T-cell (primary cell): Measurements from ENCODE around the gene HSPA8. TPM values are rescaled to one million over a fixed set of nuclear protein-coding genes. Genes with fewer than 3 reads are reported as not detected.
"Not testable (repeated sequence)": the region's sequence is repeated elsewhere in the genome, so short reads cannot be mapped to it uniquely, and the experiment has no call there.

Source experiments
- ATAC-seq, 4 experiments: fragments of 200-7000 bp in 3 of 4; fragments of 150-1000 bp in 1 of 4; cut with Tn5 transposase; replicated peaks in 1 of 4; 1 replicate in 3 of 4; 2 replicates in 1 of 4; pipeline ENCODE4 v1.10.0; 2021; ENCODE audit warnings: moderate library complexity in 3 of 4, mild to moderate bottlenecking in 2 of 4, moderate number of reproducible peaks in 1 of 4
- CTCF ChIA-PET, 2 donors: fragments of 300-600 bp; sonication (Branson Sonifier 250); formaldehyde crosslinking; loops; one replicate each; lab custom pipeline; 2022; ENCODE audit warnings: antibody characterized with exemption in 2 of 2; lab: Charles Lee
- POLR2A ChIA-PET, 2 donors: fragments of 300-600 bp; sonication (Branson Sonifier 250); formaldehyde crosslinking; loops; one replicate each; lab custom pipeline; 2022; ENCODE audit warnings: antibody characterized with exemption in 2 of 2; lab: Charles Lee
- DNase-seq, 35 experiments: peaks; one replicate each; pipeline versions ENCODE4 v3.0.0 to v3.0.0-alpha.2; 2013 to 2023
- H3K27ac ChIP-seq: one replicate; pipeline ENCODE4 v1.5.1; 2013; ENCODE audit warnings: low read length
- H3K27me3 ChIP-seq, 2 experiments: replicated peaks in 1 of 2; 1 replicate in 1 of 2; 2 replicates in 1 of 2; pipeline versions ENCODE4 v1.6.1 to v1.7.0; 2013; ENCODE audit warnings: low read length in 1 of 2, mixed read lengths in 1 of 2; ENCODE audit not compliant: control insufficient read depth in 2 of 2, insufficient read depth in 2 of 2; ENCODE audit errors: extremely low read depth in 1 of 2
- H3K36me3 ChIP-seq, 2 donors: 1 replicate in 1 of 2; 2 replicates in 1 of 2; pipeline versions ENCODE4 v1.6.1 to v1.7.0; 2013; ENCODE audit warnings: low read length in 1 of 2; ENCODE audit not compliant: control insufficient read depth in 2 of 2, insufficient read depth in 1 of 2; ENCODE audit errors: extremely low read depth in 1 of 2
- H3K4me1 ChIP-seq, 2 experiments: 1 replicate in 1 of 2; 2 replicates in 1 of 2; pipeline versions ENCODE4 v1.6.1 to v1.7.0; 2013; ENCODE audit warnings: low read length in 2 of 2, mixed read lengths in 1 of 2; ENCODE audit not compliant: insufficient read depth in 2 of 2, control insufficient read depth in 1 of 2; ENCODE audit errors: extremely low read depth in 1 of 2
- H3K4me3 ChIP-seq, 2 donors: 1 replicate in 1 of 2; 2 replicates in 1 of 2; pipeline versions ENCODE4 v1.5.1 to v1.7.0; 2013; ENCODE audit warnings: mild to moderate bottlenecking in 2 of 2, low read length in 1 of 2, moderate library complexity in 1 of 2; ENCODE audit not compliant: control insufficient read depth in 1 of 2; ENCODE audit errors: extremely low read depth in 1 of 2
- H3K9me3 ChIP-seq: 2 replicates; pipeline ENCODE4 v1.7.0; 2013
- H3K27ac Mint-ChIP-seq, 2 donors: one replicate each; pipeline ENCODE4 v1.8.0; 2020 to 2021; ENCODE audit warnings: mild to moderate bottlenecking in 2 of 2, mixed read lengths in 2 of 2
- H3K27me3 Mint-ChIP-seq, 2 donors: one replicate each; pipeline ENCODE4 v1.8.0; 2021 to 2022; ENCODE audit warnings: mixed read lengths in 2 of 2
- H3K36me3 Mint-ChIP-seq: one replicate; pipeline ENCODE4 v1.8.0; 2021; ENCODE audit warnings: mixed read lengths
- H3K4me1 Mint-ChIP-seq, 3 donors: one replicate each; pipeline ENCODE4 v1.8.0; 2020 to 2022; ENCODE audit warnings: mixed read lengths in 3 of 3, mild to moderate bottlenecking in 1 of 3
- H3K4me3 Mint-ChIP-seq, 3 donors: one replicate each; pipeline ENCODE4 v1.8.0; 2020 to 2022; ENCODE audit warnings: mild to moderate bottlenecking in 3 of 3, mixed read lengths in 3 of 3, moderate library complexity in 3 of 3
- H3K9me3 Mint-ChIP-seq, 3 donors: one replicate each; pipeline ENCODE4 v1.8.0; 2020 to 2022; ENCODE audit warnings: mixed read lengths in 3 of 3
- WGBS: methylation state at CpG from one replicate; pipeline ENCODE4 v1.1.5; 2013; ENCODE audit warnings: missing lambda C conversion rate; ENCODE audit not compliant: insufficient coverage; 5-methylcytosine and 5-hydroxymethylcytosine counted together
- total RNA-seq, 35 experiments: library from RNA in 6 of 35; stranded (reverse) in 6 of 35; fragments of 120-200 nt in 1 of 35; gene quantifications; one replicate each; pipeline versions ENCODE4 v1.2.1 to v1.2.4 and lab custom pipeline; 2013 to 2026

Gene HSPA8
- total RNA-seq, 5 donors from 2014 or later (not counting 1 experiment from before 2014, with no cell fraction given): 791 to 1,086 (median 843) TPM

DNA sequence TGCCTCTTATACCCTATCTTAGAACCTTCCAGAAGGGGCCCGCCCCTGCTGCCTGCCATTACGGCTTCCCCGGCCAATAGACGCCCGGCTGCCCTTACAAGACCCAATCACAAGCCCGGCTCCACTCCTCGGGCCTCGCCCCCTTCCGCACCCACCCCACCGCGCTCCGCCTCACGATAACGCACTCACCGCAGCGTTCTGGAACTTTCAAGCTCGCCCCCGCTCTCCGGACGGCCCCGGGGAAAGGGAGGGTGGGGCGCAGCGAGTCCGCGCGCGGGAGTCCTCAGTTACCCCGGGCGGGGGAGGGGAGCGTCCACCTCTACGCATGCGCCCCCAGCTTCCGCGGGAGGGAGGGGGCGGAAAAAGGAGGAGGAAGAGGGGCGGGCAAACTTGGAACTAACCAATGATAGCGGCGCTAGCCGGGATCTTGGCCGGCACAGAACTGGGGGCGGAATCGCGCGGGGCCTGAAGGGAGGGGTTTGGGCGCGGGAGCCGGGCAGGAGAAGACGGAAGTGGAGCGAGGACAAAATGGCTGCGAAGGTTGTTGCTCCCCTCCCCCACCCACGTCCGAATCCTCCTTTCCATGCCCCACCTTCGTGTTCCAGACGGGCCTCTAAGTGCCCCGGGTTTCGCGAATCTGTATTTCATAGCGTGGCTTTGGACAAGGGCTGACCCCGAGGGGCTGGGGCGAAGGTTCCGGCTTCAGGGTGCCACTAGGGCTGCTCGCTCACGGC, 389 bp upstream of the HSPA8 start:
- ATAC-seq: peak; percentile 85 to 88 (median 86)
- H3K36me3 Mint-ChIP-seq: peaks cover 53% of the 10 kb centered on the region

DNA sequence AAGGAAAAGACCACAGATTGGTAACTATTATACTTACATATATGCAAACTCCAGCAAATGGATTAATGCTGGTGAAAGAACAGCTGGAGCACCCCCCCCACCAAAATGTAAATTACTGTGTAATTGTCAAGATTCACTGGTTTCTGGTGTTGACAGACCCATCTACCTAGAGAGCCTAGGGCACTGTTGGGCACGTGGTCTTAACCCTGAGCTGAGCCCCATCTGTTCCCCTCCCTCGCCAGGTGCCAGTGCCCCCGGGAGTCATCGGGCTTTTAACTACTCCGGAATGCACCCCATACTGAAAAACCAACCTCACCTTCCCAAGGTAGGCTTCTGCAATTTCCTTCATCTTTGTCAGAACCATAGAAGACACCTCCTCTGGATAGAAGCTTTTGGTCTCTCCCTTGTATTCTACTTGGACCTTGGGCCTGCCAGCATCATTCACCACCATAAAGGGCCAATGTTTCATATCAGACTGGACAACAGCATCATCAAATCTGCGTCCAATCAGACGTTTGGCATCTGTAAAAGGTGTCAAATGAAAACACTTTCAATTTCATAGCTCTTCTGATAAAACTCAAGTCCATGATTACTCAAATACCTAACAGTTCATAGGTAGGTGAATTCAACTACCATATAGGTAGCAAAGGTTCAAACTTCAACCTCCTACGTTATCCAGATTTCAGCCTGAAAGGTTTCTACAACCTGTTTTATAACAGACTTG, 1.5 kb downstream of the HSPA8 start:
- no peaks in the 10 kb centered on the region for H3K27me3 Mint-ChIP-seq
- WGBS: 0% methylated on average over 5 of the region's 8 CpGs
- CTCF ChIA-PET: interaction anchor here (0.7 to 2.5 kb wide), 5 partner anchors 8 to 280 kb away, joined by 3 to 11 read pairs (median 4); no protein-coding TSS in a partner anchor
- Histone ChIP-seq H3K9me3 (no peaks in the 10 kb centered on the region), H3K27me3 (no peaks in the 10 kb centered on the region), H3K36me3 (peaks cover 16 to 56% of the 10 kb centered on the region in 2 donors), H3K27ac (peak overlapping the region; percentile 99), H3K4me3 (peak overlapping the region; percentile 98), H3K4me1 (peaks cover 55 to 63% of the 10 kb centered on the region in 2 experiments)
- DNase-seq (peak in 1 of 35 experiments; percentile 21), ATAC-seq (no peak)
- H3K9me3 Mint-ChIP-seq: no peaks in the 10 kb centered on the region
- peaks cover 64 to 84% (median 74%) of the 10 kb centered on the region in 3 donors for H3K4me1 Mint-ChIP-seq
- H3K4me3 Mint-ChIP-seq: peak overlapping the region; percentile 98 to 99 (median 99)
- H3K27ac Mint-ChIP-seq: peak overlapping the region; percentile 100
- H3K36me3 Mint-ChIP-seq: peaks cover 63% of the 10 kb centered on the region
- POLR2A ChIA-PET: interaction anchor here (0.5 to 1.3 kb wide), 12 partner anchors 9 to 1768 kb away, joined by 3 to 14 read pairs (median 4); partner anchors contain the start of gene SC5D (in 1 of the 2)

More for the DNA sequence above, 389 bp upstream of the HSPA8 start:
- H3K4me3 ChIP-seq: peak overlapping the region; percentile 98
- Mint-ChIP-seq H3K9me3 (no peaks in the 10 kb centered on the region), H3K4me1 (peaks cover 54 to 73% (median 64%) of the 10 kb centered on the region in 3 donors), H3K4me3 (peak overlapping the region; percentile 98 to 99 (median 99)), H3K27me3 (no peaks in the 10 kb centered on the region), H3K27ac (peak overlapping the region; percentile 100)
- peaks cover 11 to 39% of the 10 kb centered on the region in 2 donors for H3K36me3 ChIP-seq
- no peaks in the 10 kb centered on the region for H3K27me3 ChIP-seq
- peak; percentile 98 to 100 (median 99) for DNase-seq
- H3K27ac ChIP-seq: peak overlapping the region; percentile 99
- no peaks in the 10 kb centered on the region for H3K9me3 ChIP-seq
- POLR2A ChIA-PET: interaction anchor here (0.6 to 1.3 kb wide), 23 partner anchors 8 to 1770 kb away, joined by 3 to 11 read pairs (median 5); partner anchors contain the start of gene SC5D (in 1 of the 2)
- WGBS: 0% methylated on average over 48 of the region's 63 CpGs
- peaks cover 50 to 54% of the 10 kb centered on the region in 2 experiments for H3K4me1 ChIP-seq
- CTCF ChIA-PET: interaction anchor here in 1 of 2 donors (0.5 to 2.5 kb wide), 9 partner anchors 10 to 408 kb away, joined by 3 to 12 read pairs (median 4); no protein-coding TSS in a partner anchor

DNA sequence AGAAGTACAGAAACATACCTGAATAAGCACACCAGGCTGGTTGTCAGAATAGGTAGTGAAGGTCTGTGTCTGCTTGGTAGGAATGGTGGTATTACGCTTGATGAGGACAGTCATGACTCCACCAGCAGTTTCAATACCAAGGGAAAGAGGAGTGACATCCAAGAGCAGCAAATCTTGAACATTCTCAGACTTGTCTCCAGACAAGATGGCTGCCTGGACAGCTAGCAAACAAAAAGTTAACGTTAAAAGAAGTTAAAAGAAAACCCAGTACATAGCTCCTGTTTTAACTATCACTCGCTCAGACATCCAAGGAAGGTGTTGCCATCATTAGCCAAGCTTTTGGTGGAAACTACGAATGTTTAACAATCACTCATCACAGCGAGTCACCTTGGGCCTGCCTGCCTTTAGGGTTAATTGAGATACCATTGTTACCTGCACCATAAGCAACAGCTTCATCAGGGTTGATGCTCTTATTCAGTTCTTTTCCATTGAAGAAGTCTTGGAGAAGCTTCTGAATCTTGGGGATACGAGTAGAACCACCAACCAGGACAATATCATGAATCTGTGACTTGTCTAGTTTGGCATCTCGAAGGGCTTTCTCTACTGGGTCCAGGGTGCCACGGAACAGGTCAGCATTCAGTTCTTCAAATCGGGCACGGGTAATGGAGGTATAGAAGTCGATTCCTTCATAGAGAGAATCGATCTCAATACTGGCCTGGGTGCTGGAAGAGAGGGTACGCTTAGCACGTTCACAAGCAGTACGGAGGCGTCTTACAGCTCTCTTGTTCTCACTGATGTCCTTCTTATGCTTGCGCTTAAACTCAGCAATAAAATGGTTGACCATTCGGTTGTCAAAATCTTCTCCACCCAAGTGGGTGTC, 2.7 kb downstream of the HSPA8 start:
- Histone ChIP-seq H3K27ac (peak overlapping the region; percentile 45), H3K36me3 (peaks cover 16 to 66% of the 10 kb centered on the region in 2 donors), H3K4me1 (peaks cover 53 to 57% of the 10 kb centered on the region in 2 experiments), H3K4me3 (peak overlapping the region; percentile 29 to 98)
- ATAC-seq, H3K9me3 Mint-ChIP-seq, H3K9me3 ChIP-seq, H3K27me3 Mint-ChIP-seq, H3K27me3 ChIP-seq: not testable (repeated sequence)
- WGBS: 5% methylated on average over 12 of the region's 18 CpGs
- POLR2A ChIA-PET: interaction anchor here (0.5 to 4.4 kb wide), 5 partner anchors 11 to 392 kb away, joined by 3 to 33 read pairs (median 3); no protein-coding TSS in a partner anchor
- Mint-ChIP-seq H3K27ac (peak overlapping the region; percentile 100), H3K36me3 (peaks cover 66% of the 10 kb centered on the region), H3K4me3 (peak overlapping the region; percentile 98 to 99 (median 99)), H3K4me1 (peaks cover 68 to 90% (median 77%) of the 10 kb centered on the region in 3 donors)
- peak in 1 of 35 experiments; percentile 18 for DNase-seq
- CTCF ChIA-PET: interaction anchor here (0.7 to 1.9 kb wide), 3 partner anchors 37 to 278 kb away, joined by 4 to 9 read pairs (median 4); no protein-coding TSS in a partner anchor

DNA sequence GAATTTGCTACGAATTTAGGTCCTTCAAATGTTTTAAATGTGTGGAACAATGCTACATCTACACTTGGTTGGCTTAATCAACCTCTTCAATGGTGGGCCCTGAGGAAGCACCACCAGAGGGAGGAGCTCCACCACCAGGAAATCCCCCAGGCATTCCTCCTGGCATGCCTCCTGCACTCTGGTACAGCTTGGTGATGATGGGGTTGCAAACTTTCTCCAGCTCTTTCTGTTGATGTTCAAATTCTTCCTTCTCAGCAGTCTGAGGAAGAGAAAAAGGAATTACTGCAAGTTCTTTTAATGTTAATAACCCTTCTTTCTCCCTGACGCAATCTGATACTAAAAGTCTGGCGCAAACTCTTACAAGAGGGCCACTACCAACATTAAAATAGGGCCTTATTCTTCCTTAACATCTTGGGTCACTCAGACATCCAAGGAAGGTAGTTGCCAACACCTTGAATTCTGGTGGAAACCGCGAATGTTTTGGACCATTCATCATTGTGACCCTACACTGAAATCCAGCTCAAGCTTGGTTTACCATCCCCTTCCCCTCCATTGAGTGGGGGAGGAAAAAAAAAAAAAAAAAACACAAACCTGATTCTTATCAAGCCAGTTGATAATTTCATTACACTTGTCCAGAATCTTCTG, 4.2 kb downstream of the HSPA8 start:
- no CpG with 5 or more reads among the region's 5 CpGs for WGBS
- CTCF ChIA-PET: interaction anchor here (0.6 to 4.7 kb wide), 16 partner anchors 10 to 684 kb away, joined by 3 to 40 read pairs (median 4); no protein-coding TSS in a partner anchor
- Histone ChIP-seq H3K27ac (peak overlapping the region; percentile 45), H3K4me3 (peak overlapping the region in 1 of 2 donors; percentile 29), H3K4me1 (peaks cover 52 to 53% of the 10 kb centered on the region in 2 experiments), H3K9me3 (no peaks in the 10 kb centered on the region), H3K36me3 (peaks cover 16 to 75% of the 10 kb centered on the region in 2 donors), H3K27me3 (no peaks in the 10 kb centered on the region)
- Mint-ChIP-seq H3K4me1 (peaks cover 62 to 81% (median 68%) of the 10 kb centered on the region in 3 donors), H3K27me3 (no peaks in the 10 kb centered on the region), H3K27ac (peak overlapping the region; percentile 100), H3K4me3 (peak overlapping the region; percentile 98 to 99 (median 99)), H3K9me3 (no peaks in the 10 kb centered on the region), H3K36me3 (peaks cover 74% of the 10 kb centered on the region)
- ATAC-seq: no peak
- POLR2A ChIA-PET: interaction anchor here (0.6 to 4.4 kb wide), 8 partner anchors 8 to 384 kb away, joined by 3 to 33 read pairs (median 4); no protein-coding TSS in a partner anchor
- DNase-seq: peak in 5 of 35 experiments; percentile 17 to 47 (median 21)

DNA sequence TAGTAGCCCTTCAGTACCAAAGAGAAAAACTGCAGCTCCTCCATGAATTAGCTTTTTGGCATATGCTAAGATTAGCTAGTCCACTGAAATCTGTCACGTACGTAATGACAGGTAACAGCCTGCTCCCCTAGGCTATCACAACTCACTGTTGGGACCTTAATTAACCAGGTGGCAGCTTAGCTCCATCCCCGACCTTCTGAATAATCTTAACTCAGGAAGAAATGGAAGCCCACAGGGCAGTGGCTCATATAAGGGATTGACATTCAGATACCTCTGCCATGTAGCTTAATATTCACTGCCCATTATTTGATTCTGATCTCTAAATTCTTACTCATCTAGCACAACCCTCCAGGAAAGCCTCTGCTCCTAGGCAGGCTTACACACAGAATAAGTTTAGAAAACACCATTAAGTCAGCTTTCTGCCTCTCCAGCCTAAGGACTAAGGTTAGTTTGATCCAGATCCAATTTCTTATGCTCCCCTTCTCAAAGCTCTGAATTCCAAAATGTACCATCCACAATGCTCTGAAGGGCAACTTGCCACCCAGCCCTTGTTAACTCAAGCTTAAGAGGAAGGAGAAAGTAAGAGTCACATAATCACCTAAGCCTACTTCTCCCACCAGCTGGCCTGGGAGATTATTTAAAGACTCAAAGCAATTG, 5.0 kb downstream of the HSPA8 start:
- peaks cover 52 to 53% of the 10 kb centered on the region in 2 experiments for H3K4me1 ChIP-seq
- no peaks in the 10 kb centered on the region for H3K27me3 Mint-ChIP-seq
- no peak overlapping the region for H3K4me3 ChIP-seq
- CTCF ChIA-PET: interaction anchor here (0.5 to 4.7 kb wide), 17 partner anchors 9 to 193 kb away, joined by 3 to 40 read pairs (median 4); no protein-coding TSS in a partner anchor
- peak overlapping the region; percentile 100 for H3K27ac Mint-ChIP-seq
- peak overlapping the region; percentile 38 for H3K27ac ChIP-seq
- H3K4me3 Mint-ChIP-seq: peak overlapping the region; percentile 98 to 99 (median 99)
- peaks cover 16 to 75% of the 10 kb centered on the region in 2 donors for H3K36me3 ChIP-seq
- H3K9me3 Mint-ChIP-seq: no peaks in the 10 kb centered on the region
- peak in 1 of 35 experiments; percentile 14 for DNase-seq
- peaks cover 62 to 80% (median 68%) of the 10 kb centered on the region in 3 donors for H3K4me1 Mint-ChIP-seq
- peaks cover 74% of the 10 kb centered on the region for H3K36me3 Mint-ChIP-seq
- H3K9me3 ChIP-seq: no peaks in the 10 kb centered on the region
- POLR2A ChIA-PET: interaction anchor here (0.5 to 4.4 kb wide), 8 partner anchors 13 to 248 kb away, joined by 3 to 33 read pairs (median 3); no protein-coding TSS in a partner anchor
- 40% methylated on average over 2 of the region's 3 CpGs for WGBS
- H3K27me3 ChIP-seq: no peaks in the 10 kb centered on the region
- no peak for ATAC-seq
